Activated CD4-positive, alpha-beta T cell treated with anti-CD3 and anti-CD28 coated beads, Interleukin-2, Interleukin-6, amounts not matched to agents 100 ng/mL and 50 ng/mL, durations not matched to agents 16 hours and 8 hours (primary cell): ENCODE measurements around the gene SCRN1.
"Not testable (repeated sequence)": the region's sequence is repeated elsewhere in the genome, so short reads cannot be mapped to it uniquely, and the experiment has no call there.

Experiments used
- DNase-seq: peaks from one replicate; pipeline ENCODE4 v3.0.0-alpha.2; 2020

Gene SCRN1

DNA sequence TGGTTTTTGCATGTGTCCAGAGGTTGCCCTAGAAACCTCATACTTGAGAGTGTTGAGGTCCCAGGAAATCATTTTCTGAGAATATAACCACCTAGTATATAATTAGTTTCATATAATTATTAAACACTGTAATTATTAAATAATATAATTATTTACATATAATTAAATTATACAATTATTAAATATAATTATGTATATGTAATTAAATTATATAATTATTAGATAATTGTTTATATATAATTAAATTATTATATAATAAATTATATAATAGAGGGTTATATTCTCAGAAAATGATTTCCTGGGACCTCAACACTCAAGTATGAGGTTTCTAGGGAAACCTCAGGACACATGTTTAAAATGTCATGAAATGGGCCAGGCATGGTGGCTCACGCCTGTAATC is 27.6 kb downstream of the SCRN1 start:
- no peak for DNase-seq

DNA sequence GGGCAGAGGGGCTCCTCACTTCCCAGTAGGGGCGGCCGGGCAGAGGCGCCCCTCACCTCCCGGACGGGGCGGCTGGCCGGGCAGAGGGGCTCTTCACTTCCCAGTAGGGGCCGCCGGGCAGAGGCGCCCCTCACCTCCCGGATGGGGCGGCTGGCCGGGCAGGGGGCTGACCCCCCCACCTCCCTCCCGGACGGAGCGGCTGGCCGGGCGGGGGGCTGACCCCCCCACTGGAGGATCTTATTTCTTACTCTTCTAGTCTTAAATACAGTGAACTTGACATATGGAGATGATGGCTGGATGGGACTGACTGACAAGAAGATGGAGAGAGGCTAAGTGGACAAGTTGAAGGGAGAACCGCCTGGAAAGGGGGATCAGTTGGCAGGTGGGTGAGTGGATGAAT is 28.0 kb downstream of the SCRN1 start:
- not testable (repeated sequence) for DNase-seq

- DNase-seq = no peak
Observed at GRCh38 chr7:29958667-29959358, 30.8 kb downstream of the SCRN1 start.

- no peak for DNase-seq
Observed at GRCh38 chr7:29957521-29958310, 31.9 kb downstream of the SCRN1 start.

DNA sequence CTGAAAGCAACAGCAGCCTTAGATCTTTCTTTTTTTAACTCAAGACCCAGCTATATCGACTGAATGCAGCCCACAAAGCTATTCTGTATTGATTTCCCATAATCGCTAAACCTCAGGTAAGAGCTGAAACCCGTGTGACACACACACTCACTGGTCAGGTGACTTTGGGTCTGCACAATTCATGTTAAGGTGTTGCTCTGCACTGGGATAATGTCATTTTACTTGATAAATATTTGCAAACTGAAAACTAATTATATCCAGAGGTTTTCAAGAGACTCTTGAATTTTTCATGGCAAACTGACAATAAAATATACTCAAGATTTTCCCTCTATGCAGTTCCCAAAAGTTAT is 33.1 kb downstream of the SCRN1 start:
- DNase-seq = no peak

DNA sequence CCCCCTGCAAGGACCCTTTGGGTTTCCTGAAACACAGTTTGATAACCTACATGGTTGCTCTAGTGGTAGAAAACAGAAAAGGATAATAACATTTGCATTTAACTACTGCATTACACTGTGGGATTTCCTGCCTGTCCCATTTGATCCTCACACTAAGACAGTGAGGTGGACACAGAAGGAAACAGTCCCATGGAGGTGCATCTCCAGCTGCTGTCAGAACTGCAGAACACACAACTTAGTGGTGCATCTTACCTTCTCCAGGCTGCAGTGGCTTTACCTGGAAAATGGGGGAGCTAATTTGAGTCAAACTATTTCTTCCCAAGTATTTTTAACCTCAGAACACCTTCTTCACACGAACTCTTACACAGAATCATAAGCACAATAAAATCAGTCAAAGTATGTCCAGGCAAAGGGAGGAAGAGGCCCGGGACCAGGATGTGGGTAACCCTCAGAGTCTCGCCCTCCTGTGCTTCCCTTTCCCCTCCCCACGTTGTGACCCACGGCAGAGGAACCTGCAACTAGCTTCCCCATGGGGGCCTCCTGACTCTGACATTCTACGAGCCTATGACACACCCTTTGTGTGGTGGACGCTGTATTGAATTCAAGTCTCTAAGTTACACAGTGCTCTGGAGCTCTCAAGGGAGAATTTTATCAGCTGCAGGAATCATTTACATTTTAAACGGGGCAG is 33.7 kb downstream of the SCRN1 start:
- peak; percentile 37 for DNase-seq

DNA sequence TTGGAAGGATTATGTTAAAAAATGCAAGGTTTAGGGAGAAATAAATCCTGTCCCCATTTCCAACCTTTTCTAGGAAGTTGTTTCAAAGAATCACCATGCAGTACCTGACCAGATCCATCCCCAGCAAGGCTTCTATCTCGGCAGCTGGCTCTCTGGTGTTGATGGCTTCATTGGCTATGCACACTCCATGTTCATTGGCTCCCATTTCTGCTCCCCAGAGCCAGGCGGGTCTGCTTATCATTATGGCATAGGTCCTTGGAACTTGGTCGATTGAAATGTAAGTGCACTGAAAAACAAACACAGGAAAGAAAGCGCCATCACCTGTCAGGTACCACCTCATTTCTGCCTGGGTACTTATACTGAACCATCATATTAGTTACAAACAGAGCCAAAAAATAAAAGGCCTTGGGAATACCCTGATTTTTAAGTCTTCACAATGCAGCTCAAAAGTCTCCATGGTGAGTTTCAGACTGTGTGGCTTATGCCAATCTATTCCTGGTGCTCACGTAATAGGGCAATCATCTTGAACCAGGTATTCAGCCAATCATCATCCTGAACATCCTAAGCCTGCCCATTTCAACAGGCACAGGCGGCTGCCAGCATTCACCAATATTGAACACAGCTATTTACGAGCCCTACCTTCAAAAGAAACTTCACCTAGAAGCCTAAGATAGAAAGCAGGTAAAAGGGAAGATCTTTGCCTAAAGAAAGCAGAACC is 34.4 kb downstream of the SCRN1 start:
- no peak for DNase-seq

GRCh38 chr7:29953726-29954347 is 35.8 kb downstream of the SCRN1 start:
- DNase-seq = no peak

GRCh38 chr7:29951206-29951605 is 38.4 kb downstream of the SCRN1 start:
- DNase-seq = no peak

- DNase-seq = no peak
Observed at GRCh38 chr7:29950480-29950879, 39.1 kb downstream of the SCRN1 start.

- DNase-seq = no peak
Observed at GRCh38 chr7:29948587-29948986, 41.0 kb downstream of the SCRN1 start.

DNA sequence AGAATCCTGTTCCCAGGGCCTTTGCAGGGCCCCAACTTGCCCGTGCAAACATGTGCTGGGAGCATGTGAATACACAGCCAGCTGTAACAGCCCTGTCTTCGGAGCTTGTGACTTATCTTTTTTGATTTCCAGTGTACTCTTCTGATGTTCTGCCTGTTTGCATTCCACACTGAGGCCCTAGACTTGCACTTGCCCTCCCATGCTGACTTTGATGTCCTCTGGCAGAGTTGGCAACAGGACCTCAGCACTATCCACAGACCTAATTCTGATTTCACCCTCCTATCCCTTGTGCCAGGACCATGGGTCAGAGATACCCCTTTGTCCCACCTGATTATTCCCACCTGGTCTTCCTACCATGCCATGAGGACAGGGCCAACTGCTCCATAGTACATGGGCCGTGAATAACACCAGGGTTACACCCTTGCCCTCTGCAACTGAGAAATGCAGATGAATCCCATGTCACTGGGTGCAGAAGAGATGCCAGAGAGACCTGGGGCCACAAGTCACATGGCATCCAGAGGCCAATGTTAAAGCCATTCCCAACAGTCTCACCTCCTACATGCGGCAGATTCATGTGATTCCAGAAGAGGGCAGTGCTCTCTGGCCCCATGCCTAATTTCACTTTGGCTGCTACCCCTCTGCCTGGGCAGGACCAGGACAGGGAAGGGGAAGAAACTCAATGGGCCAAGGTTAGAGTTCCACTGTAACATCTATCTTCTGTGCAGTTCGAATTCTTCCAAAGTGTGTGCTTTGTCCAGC is 43.0 kb downstream of the SCRN1 start:
- no peak for DNase-seq

DNA sequence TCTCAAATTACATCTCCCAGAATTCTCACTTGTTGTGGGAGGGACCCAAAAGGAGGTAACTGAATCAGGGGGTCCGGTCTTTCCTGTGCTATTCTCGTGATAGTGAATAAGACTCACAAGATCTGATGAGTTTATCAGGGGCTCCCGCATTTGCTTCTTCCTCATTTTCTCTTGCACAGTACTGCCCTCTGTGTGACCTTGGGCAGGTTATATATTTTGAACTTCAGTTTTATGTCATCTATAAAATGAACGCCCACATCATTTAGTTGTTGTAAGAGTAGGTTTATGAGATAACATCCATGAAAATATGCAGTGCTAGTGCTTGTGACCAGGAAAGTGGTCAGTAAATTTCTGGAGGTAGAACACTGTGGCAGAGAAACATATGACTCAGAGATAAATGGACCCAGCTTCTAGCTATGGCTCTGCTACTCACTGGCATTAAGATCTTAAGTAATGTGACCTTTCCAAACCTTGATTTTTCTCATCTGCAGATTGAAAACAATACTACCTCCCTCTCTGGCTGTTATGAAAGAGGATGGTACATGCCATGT is 44.3 kb downstream of the SCRN1 start:
- no peak for DNase-seq

- no peak for DNase-seq
Observed at GRCh38 chr7:29940199-29940598, 49.4 kb downstream of the SCRN1 start.

DNA sequence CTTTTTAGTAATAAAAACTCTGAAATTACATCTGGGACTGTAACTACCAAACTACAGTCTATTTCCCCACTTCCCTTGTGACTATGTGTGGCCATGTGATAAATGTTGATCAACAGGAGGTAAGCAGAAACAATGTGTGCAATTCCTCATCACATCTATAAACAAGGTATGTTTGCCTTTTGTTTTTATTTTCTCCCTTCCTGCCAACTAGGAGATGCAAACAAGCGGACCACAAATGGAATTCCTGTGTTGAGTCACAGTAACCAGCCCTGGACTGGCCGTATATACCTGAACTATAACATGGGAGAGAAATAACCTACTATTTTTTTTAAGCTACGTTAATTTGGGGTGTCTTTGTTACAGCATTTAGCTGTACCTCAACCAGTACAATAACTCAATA is 52.5 kb downstream of the SCRN1 start:
- no peak for DNase-seq

- no peak for DNase-seq
Observed at GRCh38 chr7:29935111-29935510, 54.5 kb downstream of the SCRN1 start.

DNA sequence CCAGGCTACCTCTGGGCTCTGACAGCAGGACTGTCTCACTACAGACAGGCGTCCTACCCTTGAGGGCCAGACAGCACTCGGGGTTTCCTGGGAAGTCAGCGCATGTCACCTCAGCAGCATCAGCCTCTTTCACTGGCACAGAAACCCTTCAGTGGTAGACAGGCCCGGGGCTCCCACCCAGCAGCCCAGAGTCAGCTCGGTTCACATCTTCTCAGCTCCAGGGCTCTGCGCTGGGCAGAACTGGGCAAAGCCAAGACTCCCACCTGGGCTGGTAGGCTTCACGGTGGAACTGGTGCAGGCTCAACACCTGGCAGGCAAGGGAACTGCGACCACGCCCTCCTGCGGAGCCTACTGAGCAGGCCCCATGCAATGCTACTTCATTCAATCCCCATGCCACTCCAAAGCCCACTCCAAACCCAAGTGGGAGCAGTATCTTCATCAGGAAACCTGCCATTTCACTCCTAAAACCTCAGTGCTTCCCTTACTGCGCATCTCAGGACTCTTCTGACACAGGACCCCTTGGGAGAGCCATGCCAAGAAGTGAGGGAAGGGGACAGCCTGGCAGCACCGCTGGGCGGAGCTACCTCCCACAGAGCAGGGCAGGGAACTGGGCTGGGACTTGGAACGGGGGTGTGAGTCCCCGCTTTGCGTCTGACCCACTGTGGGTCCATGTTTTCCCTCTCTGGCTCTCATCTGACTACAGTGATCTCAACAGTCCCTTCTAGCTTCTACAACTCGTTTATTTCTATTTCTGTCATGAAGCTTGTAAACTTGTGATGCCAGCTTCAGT is 60.4 kb downstream of the SCRN1 start:
- DNase-seq = no peak

DNA sequence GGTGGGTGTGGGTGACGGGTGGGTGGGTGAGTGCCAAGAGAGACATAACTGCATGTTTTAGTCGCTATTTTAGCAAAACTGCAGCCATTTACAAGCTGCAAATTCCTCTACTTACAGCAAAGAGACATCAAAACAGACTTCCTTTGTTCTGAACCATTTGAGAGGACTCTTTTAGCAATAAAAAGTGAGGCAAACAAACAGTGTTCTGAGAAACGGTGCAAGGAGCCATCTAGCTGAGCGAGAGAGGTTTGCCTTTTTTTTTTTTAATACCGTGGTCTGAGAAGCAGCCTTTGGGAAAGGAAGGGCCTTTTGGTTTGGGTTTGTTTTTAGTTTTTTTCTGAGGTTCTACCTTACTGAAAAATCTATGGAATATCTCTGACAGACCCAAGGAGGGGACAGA is 62.9 kb downstream of the SCRN1 start:
- no peak for DNase-seq

- no peak for DNase-seq
Observed at GRCh38 chr7:29926216-29926615, 63.4 kb downstream of the SCRN1 start.

DNA sequence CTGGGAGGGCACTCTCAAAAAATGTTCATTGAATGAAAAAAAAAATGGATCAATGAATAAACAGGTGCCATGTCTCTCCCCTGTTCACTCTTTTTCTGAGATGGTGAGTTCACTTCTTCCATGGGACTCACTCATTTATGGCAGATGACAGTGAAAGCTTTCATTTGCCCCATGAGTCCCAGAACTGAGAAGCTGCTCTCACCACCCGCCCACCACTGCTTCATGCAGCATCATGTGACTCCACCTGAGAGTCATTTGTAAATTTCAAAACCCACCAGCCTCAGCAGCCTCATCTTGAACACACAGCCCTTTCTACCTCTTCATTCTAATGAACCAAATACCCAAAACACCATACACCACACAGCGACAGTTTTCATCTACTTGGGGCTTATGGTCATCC is 64.9 kb downstream of the SCRN1 start:
- DNase-seq = no peak

DNA sequence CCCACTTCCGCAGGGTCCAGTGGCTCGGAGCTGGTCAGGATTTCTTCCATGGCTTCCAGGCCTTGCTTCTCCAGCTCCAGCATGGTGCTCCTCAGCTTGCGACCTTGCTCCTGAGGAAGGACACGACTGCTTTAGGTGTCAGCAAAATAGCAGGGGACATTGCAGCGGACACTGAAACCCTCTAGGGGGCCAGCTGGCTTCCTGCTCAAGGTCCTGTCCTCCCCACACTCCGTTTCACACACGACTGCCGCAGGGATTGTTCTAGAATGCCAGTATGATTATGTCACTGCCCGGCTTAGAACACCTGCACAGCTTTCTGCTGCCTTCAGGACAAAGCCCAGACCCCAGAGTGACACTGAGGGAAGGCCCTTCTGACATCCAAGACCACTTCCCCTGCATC is 65.6 kb downstream of the SCRN1 start:
- DNase-seq = no peak
